Measurements from ENCODE around the gene CDYL2.

CDYL2 gene

GRCh38 chr16:80612461-80613017 lies 191.9 kb downstream of the CDYL2 start:
- H3K27me3 ChIP-seq (ENCODE audit: control insufficient read depth in 1 of 2, insufficient read depth in 2 of 2, low read length in 2 of 2), result no peaks in the 10 kb centered on the region

GRCh38 chr16:80611930-80612327 lies 192.5 kb downstream of the CDYL2 start:
- H3K9ac ChIP-seq (ENCODE audit: low read depth in 1 of 2, low read length in 2 of 2), result no peak overlapping the region
- no peaks in the 10 kb centered on the region for H3K9me3 ChIP-seq (ENCODE audit: control insufficient read depth in 1 of 2, low read length in 2 of 2)
- H3K27me3 ChIP-seq (ENCODE audit: control insufficient read depth in 1 of 2, insufficient read depth in 2 of 2, low read length in 2 of 2), result no peaks in the 10 kb centered on the region
- no peak overlapping the region for H3K4me3 ChIP-seq (ENCODE audit: low read depth in 1 of 2, low read length in 2 of 2)
- H3K4me1 ChIP-seq (ENCODE audit: control insufficient read depth in 1 of 2, insufficient read depth in 2 of 2, low read length in 2 of 2), result no peaks in the 10 kb centered on the region
- H3K36me3 ChIP-seq (ENCODE audit: control insufficient read depth in 1 of 2, insufficient read depth in 2 of 2, low read length in 2 of 2), result peaks cover 12 to 31% of the 10 kb centered on the region in 2 donors
- no peak overlapping the region for H3K27ac ChIP-seq (ENCODE audit: low read depth, low read length)

More at GRCh38 chr16:80612461-80613017, 191.9 kb downstream of the CDYL2 start:
- Histone ChIP-seq H3K36me3 (ENCODE audit: control insufficient read depth in 1 of 2, insufficient read depth in 2 of 2, low read length in 2 of 2) (peaks cover 10 to 30% of the 10 kb centered on the region in 2 donors), H3K27ac (ENCODE audit: low read depth, low read length) (no peak overlapping the region), H3K4me1 (ENCODE audit: control insufficient read depth in 1 of 2, insufficient read depth in 2 of 2, low read length in 2 of 2) (no peaks in the 10 kb centered on the region), H3K4me3 (ENCODE audit: low read depth in 1 of 2, low read length in 2 of 2) (no peak overlapping the region), H3K9me3 (ENCODE audit: control insufficient read depth in 1 of 2, low read length in 2 of 2) (no peaks in the 10 kb centered on the region), H3K9ac (ENCODE audit: low read depth in 1 of 2, low read length in 2 of 2) (no peak overlapping the region)

- H3K4me1 ChIP-seq (ENCODE audit: control insufficient read depth in 1 of 2, insufficient read depth in 2 of 2, low read length in 2 of 2), result no peaks in the 10 kb centered on the region
- no peak overlapping the region for H3K4me3 ChIP-seq (ENCODE audit: low read depth in 1 of 2, low read length in 2 of 2)
- no peak overlapping the region for H3K9ac ChIP-seq (ENCODE audit: low read depth in 1 of 2, low read length in 2 of 2)
- no peak overlapping the region for H3K27ac ChIP-seq (ENCODE audit: low read depth, low read length)
- H3K36me3 ChIP-seq (ENCODE audit: control insufficient read depth in 1 of 2, insufficient read depth in 2 of 2, low read length in 2 of 2), result peaks cover 12 to 31% of the 10 kb centered on the region in 2 donors
- no peaks in the 10 kb centered on the region for H3K27me3 ChIP-seq (ENCODE audit: control insufficient read depth in 1 of 2, insufficient read depth in 2 of 2, low read length in 2 of 2)
- no peaks in the 10 kb centered on the region for H3K9me3 ChIP-seq (ENCODE audit: control insufficient read depth in 1 of 2, low read length in 2 of 2)
Measured at GRCh38 chr16:80611171-80611929, 193.0 kb downstream of the CDYL2 start.

GRCh38 chr16:80610481-80611156 lies 193.8 kb downstream of the CDYL2 start:
- Histone ChIP-seq H3K27ac (ENCODE audit: low read depth, low read length) (no peak overlapping the region), H3K36me3 (ENCODE audit: control insufficient read depth in 1 of 2, insufficient read depth in 2 of 2, low read length in 2 of 2) (peaks cover 12 to 31% of the 10 kb centered on the region in 2 donors), H3K9ac (ENCODE audit: low read depth in 1 of 2, low read length in 2 of 2) (no peak overlapping the region), H3K4me1 (ENCODE audit: control insufficient read depth in 1 of 2, insufficient read depth in 2 of 2, low read length in 2 of 2) (no peaks in the 10 kb centered on the region), H3K9me3 (ENCODE audit: control insufficient read depth in 1 of 2, low read length in 2 of 2) (no peaks in the 10 kb centered on the region), H3K4me3 (ENCODE audit: low read depth in 1 of 2, low read length in 2 of 2) (no peak overlapping the region), H3K27me3 (ENCODE audit: control insufficient read depth in 1 of 2, insufficient read depth in 2 of 2, low read length in 2 of 2) (no peaks in the 10 kb centered on the region)

- no peak overlapping the region for H3K27ac ChIP-seq (ENCODE audit: low read depth, low read length)
- H3K4me1 ChIP-seq (ENCODE audit: control insufficient read depth in 1 of 2, insufficient read depth in 2 of 2, low read length in 2 of 2), result no peaks in the 10 kb centered on the region
- no peaks in the 10 kb centered on the region for H3K27me3 ChIP-seq (ENCODE audit: control insufficient read depth in 1 of 2, insufficient read depth in 2 of 2, low read length in 2 of 2)
- no peaks in the 10 kb centered on the region for H3K9me3 ChIP-seq (ENCODE audit: control insufficient read depth in 1 of 2, low read length in 2 of 2)
- no peak overlapping the region for H3K9ac ChIP-seq (ENCODE audit: low read depth in 1 of 2, low read length in 2 of 2)
- peaks cover 12 to 31% of the 10 kb centered on the region in 2 donors for H3K36me3 ChIP-seq (ENCODE audit: control insufficient read depth in 1 of 2, insufficient read depth in 2 of 2, low read length in 2 of 2)
- no peak overlapping the region for H3K4me3 ChIP-seq (ENCODE audit: low read depth in 1 of 2, low read length in 2 of 2)
Measured at GRCh38 chr16:80608946-80609345, 195.5 kb downstream of the CDYL2 start.

GRCh38 chr16:80607204-80607603 lies 197.2 kb downstream of the CDYL2 start:
- Histone ChIP-seq H3K9me3 (ENCODE audit: control insufficient read depth in 1 of 2, low read length in 2 of 2) (no peaks in the 10 kb centered on the region), H3K4me1 (ENCODE audit: control insufficient read depth in 1 of 2, insufficient read depth in 2 of 2, low read length in 2 of 2) (peaks cover 4% of the 10 kb centered on the region in 2 donors), H3K9ac (ENCODE audit: low read depth in 1 of 2, low read length in 2 of 2) (no peak overlapping the region), H3K27ac (ENCODE audit: low read depth, low read length) (no peak overlapping the region), H3K27me3 (ENCODE audit: control insufficient read depth in 1 of 2, insufficient read depth in 2 of 2, low read length in 2 of 2) (no peaks in the 10 kb centered on the region), H3K36me3 (ENCODE audit: control insufficient read depth in 1 of 2, insufficient read depth in 2 of 2, low read length in 2 of 2) (peaks cover 6 to 29% of the 10 kb centered on the region in 2 donors), H3K4me3 (ENCODE audit: low read depth in 1 of 2, low read length in 2 of 2) (no peak overlapping the region)

- peaks cover 6 to 7% of the 10 kb centered on the region in 2 donors for H3K4me1 ChIP-seq (ENCODE audit: control insufficient read depth in 1 of 2, insufficient read depth in 2 of 2, low read length in 2 of 2)
- H3K27me3 ChIP-seq (ENCODE audit: control insufficient read depth in 1 of 2, insufficient read depth in 2 of 2, low read length in 2 of 2), result no peaks in the 10 kb centered on the region
- no peak overlapping the region for H3K9ac ChIP-seq (ENCODE audit: low read depth in 1 of 2, low read length in 2 of 2)
- H3K9me3 ChIP-seq (ENCODE audit: control insufficient read depth in 1 of 2, low read length in 2 of 2), result no peaks in the 10 kb centered on the region
- H3K27ac ChIP-seq (ENCODE audit: low read depth, low read length), result no peak overlapping the region
- no peak overlapping the region for H3K4me3 ChIP-seq (ENCODE audit: low read depth in 1 of 2, low read length in 2 of 2)
- peaks cover 6 to 23% of the 10 kb centered on the region in 2 donors for H3K36me3 ChIP-seq (ENCODE audit: control insufficient read depth in 1 of 2, insufficient read depth in 2 of 2, low read length in 2 of 2)
Measured at GRCh38 chr16:80606221-80606766, 198.1 kb downstream of the CDYL2 start.

GRCh38 chr16:80604600-80605355 lies 199.6 kb downstream of the CDYL2 start:
- peaks cover 6 to 23% of the 10 kb centered on the region in 2 donors for H3K36me3 ChIP-seq (ENCODE audit: control insufficient read depth in 1 of 2, insufficient read depth in 2 of 2, low read length in 2 of 2)
- H3K27me3 ChIP-seq (ENCODE audit: control insufficient read depth in 1 of 2, insufficient read depth in 2 of 2, low read length in 2 of 2), result no peaks in the 10 kb centered on the region
- no peak overlapping the region for H3K4me3 ChIP-seq (ENCODE audit: low read depth in 1 of 2, low read length in 2 of 2)
- H3K9me3 ChIP-seq (ENCODE audit: control insufficient read depth in 1 of 2, low read length in 2 of 2), result no peaks in the 10 kb centered on the region
- no peak overlapping the region for H3K9ac ChIP-seq (ENCODE audit: low read depth in 1 of 2, low read length in 2 of 2)
- no peak overlapping the region for H3K27ac ChIP-seq (ENCODE audit: low read depth, low read length)
- peaks cover 6 to 7% of the 10 kb centered on the region in 2 donors for H3K4me1 ChIP-seq (ENCODE audit: control insufficient read depth in 1 of 2, insufficient read depth in 2 of 2, low read length in 2 of 2)

GRCh38 chr16:80602894-80603293 lies 201.5 kb downstream of the CDYL2 start:
- Histone ChIP-seq H3K4me1 (ENCODE audit: control insufficient read depth in 1 of 2, insufficient read depth in 2 of 2, low read length in 2 of 2) (peaks cover 6 to 7% of the 10 kb centered on the region in 2 donors), H3K4me3 (ENCODE audit: low read depth in 1 of 2, low read length in 2 of 2) (no peak overlapping the region), H3K9me3 (ENCODE audit: control insufficient read depth in 1 of 2, low read length in 2 of 2) (no peaks in the 10 kb centered on the region), H3K27ac (ENCODE audit: low read depth, low read length) (no peak overlapping the region), H3K9ac (ENCODE audit: low read depth in 1 of 2, low read length in 2 of 2) (no peak overlapping the region), H3K27me3 (ENCODE audit: control insufficient read depth in 1 of 2, insufficient read depth in 2 of 2, low read length in 2 of 2) (no peaks in the 10 kb centered on the region), H3K36me3 (ENCODE audit: control insufficient read depth in 1 of 2, insufficient read depth in 2 of 2, low read length in 2 of 2) (peaks cover 2 to 18% of the 10 kb centered on the region in 2 donors)
